D721Med (cell line): ENCODE results near the gene RIMBP2.

Experiments
- DNase-seq: peaks from one replicate; pipeline ENCODE4 v3.0.0; 2011; ENCODE audit warnings: low spot score; ENCODE audit not compliant: insufficient read length
- FAIRE-seq: peaks from 2 replicates; lab custom pipeline; 2011; peaks lifted over from hg19 to GRCh38; lab: Jason Lieb, UNC
- CTCF ChIP-seq: IDR thresholded peaks from 2 replicates; pipeline ENCODE4 v1.5.1; 2012; ENCODE audit warnings: mild to moderate bottlenecking, control low read depth; ENCODE audit not compliant: insufficient read depth; ENCODE audit errors: missing control alignments

Gene RIMBP2

GRCh38 chr12:130579231-130579630 is 136.9 kb downstream of the RIMBP2 start:
- no peak for TF ChIP-seq CTCF
- FAIRE-seq, result no peak

GRCh38 chr12:130577351-130577750 is 138.7 kb downstream of the RIMBP2 start:
- FAIRE-seq (no peak), DNase-seq (no peak)
- TF ChIP-seq CTCF, result no peak

More at GRCh38 chr12:130579231-130579630, 136.9 kb downstream of the RIMBP2 start:
- DNase-seq, result no peak

GRCh38 chr12:130576371-130576816 is 139.7 kb downstream of the RIMBP2 start:
- FAIRE-seq (no peak), DNase-seq (no peak)
- TF ChIP-seq CTCF, result no peak

GRCh38 chr12:130574402-130574801 is 141.7 kb downstream of the RIMBP2 start:
- no peak for FAIRE-seq
- no peak for DNase-seq
- no peak for TF ChIP-seq CTCF

- TF ChIP-seq CTCF, result no peak
- no peak for FAIRE-seq
- no peak for DNase-seq
Observed at GRCh38 chr12:130573766-130574165, 142.3 kb downstream of the RIMBP2 start.

GRCh38 chr12:130573235-130573634 is 142.9 kb downstream of the RIMBP2 start:
- no peak for TF ChIP-seq CTCF
- no peak for DNase-seq
- no peak for FAIRE-seq

GRCh38 chr12:130572553-130572952 is 143.5 kb downstream of the RIMBP2 start:
- FAIRE-seq (no peak), DNase-seq (no peak)
- no peak for TF ChIP-seq CTCF
